ENCODE results near the gene ZNF439.

GRCh38 chr19:11821474-11822109 is 26.9 kb upstream of the ZNF439 start:
- no peak for TF ChIP-seq ZNF274 (IDR thresholded peaks at IDR 0.05; ENCODE audit: low read depth, low read length)
- TF ChIP-seq SUZ12 (IDR thresholded peaks at IDR 0.05; ENCODE audit: extremely low read depth, insufficient read depth, insufficient read length), result no peak
- no peak for TF ChIP-seq YY1 (IDR thresholded peaks at IDR 0.05; ENCODE audit: insufficient read depth, insufficient read length)

Measured in NT2/D1 (cell line).